Retina (tissue), 1 donor: ENCODE results near the gene A1CF.
"Not testable (repeated sequence)": the region's sequence is repeated elsewhere in the genome, so short reads cannot be mapped to it uniquely, and the experiment has no call there.

ENCODE experiments used
- DNase-seq: peaks from one replicate; pipeline ENCODE4 v3.0.0-alpha.2; 2016

A1CF gene

GRCh38 chr10:50885097-50885859, at the start of gene A1CF:
Gene A1CF (minus strand): TSS chr10:50885627. CDS start chr10:50859940, 25,687 bp downstream.
- no peak for DNase-seq

- DNase-seq, result no peak
These were observed 46.6 kb upstream of the A1CF start for GRCh38 chr10:50931948-50932431.

- no peak for DNase-seq
These were observed 44.2 kb upstream of the A1CF start for GRCh38 chr10:50929670-50930069.

GRCh38 chr10:50928190-50928552, 42.7 kb upstream of the A1CF start:
- no peak for DNase-seq

GRCh38 chr10:50927522-50928189, 42.2 kb upstream of the A1CF start:
- DNase-seq, result no peak

GRCh38 chr10:50923471-50923870, 38.0 kb upstream of the A1CF start:
- DNase-seq, result not testable (repeated sequence)

- no peak for DNase-seq
These were observed 33.6 kb upstream of the A1CF start for GRCh38 chr10:50919010-50919409.

- no peak for DNase-seq
These were observed 33.1 kb upstream of the A1CF start for GRCh38 chr10:50918529-50918928.

- no peak for DNase-seq
These were observed 32.1 kb upstream of the A1CF start for GRCh38 chr10:50917486-50917885.

GRCh38 chr10:50909334-50910014, 24.0 kb upstream of the A1CF start:
- peak; percentile 12 for DNase-seq

- no peak for DNase-seq
These were observed 22.9 kb upstream of the A1CF start for GRCh38 chr10:50908366-50908765.

- not testable (repeated sequence) for DNase-seq
These were observed 20.4 kb upstream of the A1CF start for GRCh38 chr10:50905797-50906196.

GRCh38 chr10:50896721-50897120, 11.3 kb upstream of the A1CF start:
- peak; percentile 82 for DNase-seq

- no peak for DNase-seq
These were observed 8.9 kb upstream of the A1CF start for GRCh38 chr10:50894312-50894711.

GRCh38 chr10:50892467-50892866, 7.0 kb upstream of the A1CF start:
- no peak for DNase-seq

GRCh38 chr10:50884302-50884701, 1.1 kb downstream of the A1CF start:
- DNase-seq, result no peak

GRCh38 chr10:50883629-50884028, 1.8 kb downstream of the A1CF start:
- no peak for DNase-seq

GRCh38 chr10:50882540-50882983, 2.9 kb downstream of the A1CF start:
- DNase-seq, result no peak

- not testable (repeated sequence) for DNase-seq
These were observed 4.4 kb downstream of the A1CF start for GRCh38 chr10:50881046-50881445.

- DNase-seq, result no peak
These were observed 9.0 kb downstream of the A1CF start for GRCh38 chr10:50876429-50876828.

GRCh38 chr10:50874723-50875122, 10.7 kb downstream of the A1CF start:
- no peak for DNase-seq

GRCh38 chr10:50866317-50866716, 19.1 kb downstream of the A1CF start:
- no peak for DNase-seq

GRCh38 chr10:50862719-50863118, 22.7 kb downstream of the A1CF start:
- no peak for DNase-seq

GRCh38 chr10:50861370-50861769, 24.1 kb downstream of the A1CF start:
- DNase-seq, result no peak
